A172 (cell line): Measurements from ENCODE around the gene TIMM10. TPM values are rescaled to one million over a fixed set of nuclear protein-coding genes. Genes with fewer than 3 reads are reported as not detected.

ENCODE experiments used
- DNase-seq: peaks from one replicate; pipeline ENCODE4 v3.0.0-alpha.2; 2015; ENCODE audit warnings: low spot score
- total RNA-seq: library from RNA; depleted of rRNA; stranded (reverse); fragments of >200 nt; shearing (Covaris generic); gene quantifications from 2 replicates; pipeline ENCODE4 v1.2.3, GENCODE V29; 2014; rRNA removed

Gene TIMM10
- total RNA-seq, 1 experiment from 2014 or later: 95.9 TPM

- DNase-seq: no peak
Observed at GRCh38 chr11:57484141-57484710, 46.3 kb downstream of the TIMM10 start.

- DNase-seq: no peak
Observed at GRCh38 chr11:57483562-57483918, 47.0 kb downstream of the TIMM10 start.

GRCh38 chr11:57482782-57483561 is 47.6 kb downstream of the TIMM10 start:
- peak; percentile 10 for DNase-seq

- no peak for DNase-seq
Observed at GRCh38 chr11:57481915-57482781, 48.4 kb downstream of the TIMM10 start.

GRCh38 chr11:57481315-57481714 is 49.2 kb downstream of the TIMM10 start:
- no peak for DNase-seq

GRCh38 chr11:57480409-57481137 is 50.0 kb downstream of the TIMM10 start:
- no peak for DNase-seq

- no peak for DNase-seq
Observed at GRCh38 chr11:57479911-57480310, 50.6 kb downstream of the TIMM10 start.

GRCh38 chr11:57479021-57479663 is 51.4 kb downstream of the TIMM10 start:
- DNase-seq: no peak

Other genes with a start within 250 kb of the TIMM10 start
- 43.8 and 50.8 TPM in 2 replicates for gene TNKS1BP1, start 205.8 kb downstream of the TIMM10 start, total RNA-seq
- 146 and 167 TPM in 2 replicates for gene SSRP1, start 194.9 kb downstream of the TIMM10 start, total RNA-seq
- not detected in 2 replicates for gene P2RX3, start 192.4 kb downstream of the TIMM10 start, total RNA-seq
- gene PRG3, start 149.6 kb downstream of the TIMM10 start, total RNA-seq: not detected in 2 replicates
- not detected in 2 replicates for gene PRG2, start 140.1 kb downstream of the TIMM10 start, total RNA-seq
- 18.4 and 20.5 TPM in 2 replicates for gene SLC43A3, start 103.6 kb downstream of the TIMM10 start, total RNA-seq
- gene RTN4RL2, start 70.2 kb downstream of the TIMM10 start, total RNA-seq: 0.64 and 1.6 TPM in 2 replicates
- gene SLC43A1, start 15.1 kb downstream of the TIMM10 start, total RNA-seq: 3.4 and 5.2 TPM in 2 replicates
- gene SMTNL1, start 6.8 kb upstream of the TIMM10 start, total RNA-seq: not detected in 2 replicates
- 52.5 and 69.6 TPM in 2 replicates for gene UBE2L6, start 36.9 kb upstream of the TIMM10 start, total RNA-seq
- 0.74 and 4.8 TPM in 2 replicates for gene SERPING1, start 66.9 kb upstream of the TIMM10 start, total RNA-seq
- 0.60 and 1.4 TPM in 2 replicates for gene YPEL4, start 119.2 kb upstream of the TIMM10 start, total RNA-seq
- gene CLP1, start 127.0 kb upstream of the TIMM10 start, total RNA-seq: 20.5 and 22.9 TPM in 2 replicates
- gene ZDHHC5, start 137.4 kb upstream of the TIMM10 start, total RNA-seq: 20.7 and 21.4 TPM in 2 replicates
- 21.2 and 30.4 TPM in 2 replicates for gene MED19, start 181.5 kb upstream of the TIMM10 start, total RNA-seq
- gene TMX2, start 181.8 kb upstream of the TIMM10 start, total RNA-seq: 102 and 119 TPM in 2 replicates
- gene SELENOH, start 210.7 kb upstream of the TIMM10 start, total RNA-seq: 235 and 274 TPM in 2 replicates
- gene BTBD18, start 221.1 kb upstream of the TIMM10 start, total RNA-seq: not detected in 2 replicates
- 66.9 and 70.8 TPM in 2 replicates for gene CTNND1, start 231.0 kb upstream of the TIMM10 start, total RNA-seq